Measurements from ENCODE around the gene DDX25. TPM values are rescaled to one million over a fixed set of nuclear protein-coding genes. Genes with fewer than 3 reads are reported as not detected.

DDX25 gene
- total RNA-seq, 1 donor: not detected

DNA sequence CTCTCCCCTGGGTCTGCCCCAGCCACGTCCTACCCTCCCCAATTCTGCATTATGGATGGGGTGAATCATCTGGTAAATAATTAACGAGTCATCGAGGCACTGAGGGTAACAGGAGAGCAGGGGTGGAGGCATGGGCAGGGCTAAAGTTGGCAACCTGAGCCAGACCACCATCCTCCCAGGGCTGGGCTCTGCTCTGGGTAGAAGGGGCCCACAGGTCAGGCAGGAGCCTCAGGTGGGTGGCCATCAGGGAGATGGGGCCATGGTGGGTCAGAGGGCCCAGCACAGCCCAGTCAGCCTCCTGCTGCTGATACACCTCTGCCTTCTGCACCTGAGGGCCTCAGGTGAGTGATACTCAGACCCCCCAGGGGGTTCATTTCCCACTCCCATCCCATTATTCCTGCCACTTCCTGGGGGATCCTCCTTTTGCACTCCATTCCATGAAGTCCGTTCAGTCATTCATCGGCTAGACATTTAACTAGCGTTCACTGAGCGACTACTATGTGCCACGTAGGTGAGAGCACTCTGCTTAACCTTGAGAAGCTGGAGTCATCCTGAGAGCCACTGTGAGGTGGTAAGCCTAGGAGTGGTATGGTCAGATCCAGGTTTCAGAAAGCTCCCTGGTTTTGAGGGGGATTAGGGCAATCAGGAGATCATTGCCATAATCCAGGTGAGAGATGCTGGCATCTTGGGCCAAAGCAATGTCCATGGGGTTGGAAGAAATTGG, 41.7 kb downstream of the DDX25 start, which contains the start of gene VSIG10L2:
Gene VSIG10L2 (plus strand): TSS at position 248 of the 724 bp plus-strand sequence. CDS start 12 bp downstream, at position 260.
- TF ChIP-seq, protein P1, sequence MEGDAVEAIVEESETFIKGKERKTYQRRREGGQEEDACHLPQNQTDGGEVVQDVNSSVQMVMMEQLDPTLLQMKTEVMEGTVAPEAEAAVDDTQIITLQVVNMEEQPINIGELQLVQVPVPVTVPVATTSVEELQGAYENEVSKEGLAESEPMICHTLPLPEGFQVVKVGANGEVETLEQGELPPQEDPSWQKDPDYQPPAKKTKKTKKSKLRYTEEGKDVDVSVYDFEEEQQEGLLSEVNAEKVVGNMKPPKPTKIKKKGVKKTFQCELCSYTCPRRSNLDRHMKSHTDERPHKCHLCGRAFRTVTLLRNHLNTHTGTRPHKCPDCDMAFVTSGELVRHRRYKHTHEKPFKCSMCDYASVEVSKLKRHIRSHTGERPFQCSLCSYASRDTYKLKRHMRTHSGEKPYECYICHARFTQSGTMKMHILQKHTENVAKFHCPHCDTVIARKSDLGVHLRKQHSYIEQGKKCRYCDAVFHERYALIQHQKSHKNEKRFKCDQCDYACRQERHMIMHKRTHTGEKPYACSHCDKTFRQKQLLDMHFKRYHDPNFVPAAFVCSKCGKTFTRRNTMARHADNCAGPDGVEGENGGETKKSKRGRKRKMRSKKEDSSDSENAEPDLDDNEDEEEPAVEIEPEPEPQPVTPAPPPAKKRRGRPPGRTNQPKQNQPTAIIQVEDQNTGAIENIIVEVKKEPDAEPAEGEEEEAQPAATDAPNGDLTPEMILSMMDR (IDR thresholded peaks at IDR 0.05; ENCODE audit: insufficient read depth, low read depth, low read length): no peak
- DNase-seq (ENCODE audit: low read depth): no peak

DNA sequence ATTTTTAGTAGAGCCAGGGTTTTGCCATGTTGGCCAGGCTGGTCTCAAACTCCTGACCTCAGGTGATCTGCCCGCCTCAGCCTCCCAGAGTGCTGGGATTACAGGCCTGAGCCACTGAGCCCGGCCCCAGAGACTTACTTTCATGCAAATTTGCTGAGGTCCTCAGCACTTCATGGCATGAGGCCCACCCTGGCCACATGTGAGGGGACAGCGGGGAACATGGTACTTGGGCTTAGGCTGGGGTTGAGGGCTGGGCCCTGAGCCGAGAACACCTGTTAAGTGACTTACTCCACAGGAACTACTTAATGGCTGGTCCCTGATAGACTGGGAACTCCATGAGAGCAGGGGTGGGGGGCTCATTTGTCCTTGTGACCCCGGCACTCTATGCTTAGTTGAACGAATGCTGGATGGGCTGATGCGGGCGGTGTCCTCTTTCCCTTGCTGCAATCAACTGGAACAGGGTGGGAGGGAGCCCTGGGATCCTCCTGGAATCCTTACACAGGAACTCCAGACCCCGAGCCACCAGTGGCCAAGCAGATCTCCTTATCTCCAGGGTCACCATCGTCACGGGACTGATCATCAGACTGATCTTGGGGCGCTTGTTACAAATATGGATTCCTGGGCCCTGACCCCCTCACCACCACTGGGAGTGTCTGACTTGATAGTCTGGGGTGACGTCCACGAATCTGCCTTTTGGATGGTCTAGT, 42.6 kb downstream of the DDX25 start:
- no peak overlapping the region for H3K4me3 ChIP-seq (ENCODE audit: low read depth, low read length)
- no peak for DNase-seq (ENCODE audit: low read depth)
- TF ChIP-seq, protein P1 (IDR thresholded peaks at IDR 0.05; ENCODE audit: insufficient read depth, low read depth, low read length): no peak

More for the DNA sequence above, 41.7 kb downstream of the DDX25 start, which contains the start of gene VSIG10L2:
- no peak within 1 kb of the TSS for H3K4me3 ChIP-seq (ENCODE audit: low read depth, low read length)

DNA sequence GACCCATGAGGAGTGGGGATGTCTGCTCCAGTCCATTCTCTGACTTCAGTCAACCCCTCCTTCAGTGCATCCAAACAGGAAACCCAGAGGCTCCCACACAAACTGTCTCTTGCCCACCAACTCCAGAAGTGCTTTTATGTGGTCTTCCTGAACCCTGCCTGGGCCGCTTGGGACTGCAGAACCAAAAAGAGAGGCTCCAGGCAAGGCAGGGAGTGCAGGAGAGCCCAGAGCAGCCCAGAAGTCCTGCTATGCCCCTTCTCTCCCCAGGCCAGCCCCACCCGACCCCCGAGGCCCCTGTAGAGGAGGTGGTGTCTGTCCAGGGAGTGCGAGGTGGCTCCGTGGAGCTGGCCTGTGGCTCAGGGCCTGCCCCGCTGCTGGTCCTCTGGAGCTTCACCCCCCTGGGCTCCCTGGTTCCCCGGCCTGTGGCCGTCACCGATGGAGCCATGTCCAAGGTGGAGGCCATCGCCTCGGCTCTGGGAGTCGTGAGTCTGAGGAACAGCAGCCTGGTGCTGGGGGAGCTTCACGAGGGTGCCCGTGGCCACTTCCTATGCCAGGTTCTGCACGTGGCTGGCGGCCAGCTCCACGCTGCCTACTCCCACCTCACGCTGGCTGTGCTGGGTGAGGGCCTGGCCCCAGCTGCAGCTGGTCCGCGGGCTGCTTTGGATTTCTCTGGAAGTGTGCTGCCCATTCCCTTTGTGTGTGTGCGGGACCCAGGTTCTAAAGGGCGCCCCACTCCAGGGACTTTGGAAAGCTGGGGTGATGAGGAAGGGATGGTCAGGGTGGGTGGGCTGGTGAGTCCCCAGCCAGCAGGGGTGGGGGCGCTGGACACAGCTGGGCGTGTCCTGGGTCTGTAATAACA, 43.3 kb downstream of the DDX25 start:
- H3K4me3 ChIP-seq (ENCODE audit: low read depth, low read length): no peak overlapping the region
- no peak for DNase-seq (ENCODE audit: low read depth)
- TF ChIP-seq, protein P1 (IDR thresholded peaks at IDR 0.05; ENCODE audit: insufficient read depth, low read depth, low read length): no peak

DNA sequence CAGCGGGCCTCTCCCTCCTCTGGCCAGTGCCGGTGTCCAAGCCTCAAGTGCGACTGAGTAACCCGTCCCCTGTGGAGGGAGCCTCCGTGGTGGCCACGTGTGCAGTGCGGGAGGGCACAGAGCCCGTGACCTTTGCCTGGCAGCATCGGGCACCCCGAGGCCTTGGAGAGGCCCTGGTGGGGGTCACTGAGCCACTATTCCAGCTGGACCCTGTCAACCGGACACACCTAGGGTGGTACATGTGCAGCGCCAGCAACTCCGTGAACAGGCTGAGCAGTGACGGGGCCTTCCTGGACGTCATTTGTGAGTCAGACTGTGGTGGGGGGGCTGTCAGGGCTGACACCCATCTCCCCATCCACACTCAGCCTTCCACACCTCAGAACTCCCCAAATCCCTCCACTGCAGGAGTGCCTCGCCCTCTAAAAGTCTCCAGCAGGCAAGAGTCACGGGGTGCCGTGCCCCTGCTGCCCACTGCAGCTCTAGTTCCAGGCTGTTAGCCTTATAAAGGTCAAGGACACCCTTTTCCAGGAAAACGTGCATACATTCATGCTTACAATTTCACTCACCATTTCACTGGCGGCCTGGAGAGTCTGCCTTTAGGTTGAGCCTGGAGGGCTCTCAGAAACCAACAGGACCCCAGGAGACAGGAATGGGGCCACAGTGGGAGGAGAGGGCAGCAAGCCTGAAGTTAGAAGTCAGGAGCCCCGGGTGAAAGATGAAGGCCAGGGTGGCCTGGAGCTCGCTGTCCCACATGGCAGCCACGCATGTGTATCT, 44.2 kb downstream of the DDX25 start:
- TF ChIP-seq, protein P1 (IDR thresholded peaks at IDR 0.05; ENCODE audit: insufficient read depth, low read depth, low read length): no peak
- no peak for DNase-seq (ENCODE audit: low read depth)
- H3K4me3 ChIP-seq (ENCODE audit: low read depth, low read length): no peak overlapping the region

DNA sequence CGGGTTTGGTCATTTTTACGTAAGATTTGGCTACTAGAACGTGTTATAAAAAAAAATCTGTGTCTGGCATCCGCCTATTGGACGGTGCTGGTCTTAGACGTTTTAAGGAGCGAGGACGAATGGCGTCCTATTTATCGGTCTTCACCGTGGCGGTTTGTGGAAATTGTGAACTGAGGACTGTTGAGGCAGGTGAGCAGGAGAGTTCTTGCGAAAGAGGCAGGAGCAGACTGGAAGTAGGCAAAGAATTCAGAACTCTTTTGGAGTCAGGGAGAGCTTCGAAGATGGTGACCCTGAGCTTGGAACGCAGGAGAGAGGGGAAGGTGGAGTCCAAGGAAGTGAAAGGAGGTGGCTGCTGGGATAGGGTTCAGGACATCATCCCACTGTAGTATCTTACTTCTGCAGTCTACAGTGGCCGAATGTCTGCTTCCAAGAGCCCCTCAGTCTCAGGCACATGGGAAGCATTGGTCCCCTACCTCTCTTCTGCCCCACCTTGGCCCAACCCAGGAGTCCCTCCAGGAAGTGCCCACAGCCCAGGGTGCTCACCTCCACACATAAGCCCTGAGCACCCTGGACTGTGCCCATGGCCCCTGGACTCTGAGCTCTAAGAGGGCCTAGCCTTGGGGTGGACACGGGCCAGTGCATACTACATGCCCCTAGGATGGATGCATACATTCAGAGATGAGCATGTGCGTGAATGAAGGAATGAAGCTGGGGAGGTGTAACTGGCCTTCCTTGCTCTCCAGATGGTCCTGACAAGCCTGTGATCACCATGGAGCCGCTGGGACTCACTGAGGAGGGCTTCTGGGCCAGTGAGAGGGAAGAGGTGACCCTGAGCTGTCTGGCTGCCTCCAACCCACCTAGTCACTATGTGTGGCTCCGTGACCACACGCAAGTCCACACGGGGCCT, 45.2 kb downstream of the DDX25 start:
- no peak for DNase-seq (ENCODE audit: low read depth)
- H3K4me3 ChIP-seq (ENCODE audit: low read depth, low read length): no peak overlapping the region
- TF ChIP-seq, protein P1 (IDR thresholded peaks at IDR 0.05; ENCODE audit: insufficient read depth, low read depth, low read length): no peak
